NB4 (cell line): Measurements from ENCODE around the gene ERBB4.

Source experiments
- CTCF ChIP-seq: IDR thresholded peaks from one replicate; pipeline ENCODE4 v1.5.1; 2012; ENCODE audit warnings: low read depth, low read length
- POLR2A ChIP-seq: IDR thresholded peaks from 2 replicates; pipeline ENCODE4 v1.6.1; 2011; ENCODE audit warnings: mild to moderate bottlenecking; ENCODE audit not compliant: insufficient read length; ENCODE audit errors: extremely low read depth

- TF ChIP-seq CTCF (no peak), POLR2A (no peak)
These were observed 1194.3 kb downstream of the ERBB4 start for GRCh38 chr2:211344289-211344688.
